Measurements from ENCODE around the gene CCDC142.
"Not testable (repeated sequence)": the region's sequence is repeated elsewhere in the genome, so short reads cannot be mapped to it uniquely, and the experiment has no call there.

CCDC142 gene

GRCh38 chr2:74447230-74447999 lies 35.4 kb downstream of the CCDC142 start:
- Histone ChIP-seq H3K27ac (no peak overlapping the region), H3K36me3 (no peaks in the 10 kb centered on the region), H3K27me3 (no peaks in the 10 kb centered on the region), H3K9me3 (no peaks in the 10 kb centered on the region), H3K4me1 (no peaks in the 10 kb centered on the region), H3K4me3 (no peak overlapping the region)
- intact Hi-C loops (cut with DNase I; ENCODE audit: low total_unique reads) = no loop called here
- DNase-seq = no peak
- TF ChIP-seq, protein P1, sequence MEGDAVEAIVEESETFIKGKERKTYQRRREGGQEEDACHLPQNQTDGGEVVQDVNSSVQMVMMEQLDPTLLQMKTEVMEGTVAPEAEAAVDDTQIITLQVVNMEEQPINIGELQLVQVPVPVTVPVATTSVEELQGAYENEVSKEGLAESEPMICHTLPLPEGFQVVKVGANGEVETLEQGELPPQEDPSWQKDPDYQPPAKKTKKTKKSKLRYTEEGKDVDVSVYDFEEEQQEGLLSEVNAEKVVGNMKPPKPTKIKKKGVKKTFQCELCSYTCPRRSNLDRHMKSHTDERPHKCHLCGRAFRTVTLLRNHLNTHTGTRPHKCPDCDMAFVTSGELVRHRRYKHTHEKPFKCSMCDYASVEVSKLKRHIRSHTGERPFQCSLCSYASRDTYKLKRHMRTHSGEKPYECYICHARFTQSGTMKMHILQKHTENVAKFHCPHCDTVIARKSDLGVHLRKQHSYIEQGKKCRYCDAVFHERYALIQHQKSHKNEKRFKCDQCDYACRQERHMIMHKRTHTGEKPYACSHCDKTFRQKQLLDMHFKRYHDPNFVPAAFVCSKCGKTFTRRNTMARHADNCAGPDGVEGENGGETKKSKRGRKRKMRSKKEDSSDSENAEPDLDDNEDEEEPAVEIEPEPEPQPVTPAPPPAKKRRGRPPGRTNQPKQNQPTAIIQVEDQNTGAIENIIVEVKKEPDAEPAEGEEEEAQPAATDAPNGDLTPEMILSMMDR (IDR thresholded peaks at IDR 0.05) = no peak

GRCh38 chr2:74444498-74445318 lies 38.1 kb downstream of the CCDC142 start:
- H3K27ac ChIP-seq = no peak overlapping the region
- H3K4me3 ChIP-seq = no peak overlapping the region

DNA sequence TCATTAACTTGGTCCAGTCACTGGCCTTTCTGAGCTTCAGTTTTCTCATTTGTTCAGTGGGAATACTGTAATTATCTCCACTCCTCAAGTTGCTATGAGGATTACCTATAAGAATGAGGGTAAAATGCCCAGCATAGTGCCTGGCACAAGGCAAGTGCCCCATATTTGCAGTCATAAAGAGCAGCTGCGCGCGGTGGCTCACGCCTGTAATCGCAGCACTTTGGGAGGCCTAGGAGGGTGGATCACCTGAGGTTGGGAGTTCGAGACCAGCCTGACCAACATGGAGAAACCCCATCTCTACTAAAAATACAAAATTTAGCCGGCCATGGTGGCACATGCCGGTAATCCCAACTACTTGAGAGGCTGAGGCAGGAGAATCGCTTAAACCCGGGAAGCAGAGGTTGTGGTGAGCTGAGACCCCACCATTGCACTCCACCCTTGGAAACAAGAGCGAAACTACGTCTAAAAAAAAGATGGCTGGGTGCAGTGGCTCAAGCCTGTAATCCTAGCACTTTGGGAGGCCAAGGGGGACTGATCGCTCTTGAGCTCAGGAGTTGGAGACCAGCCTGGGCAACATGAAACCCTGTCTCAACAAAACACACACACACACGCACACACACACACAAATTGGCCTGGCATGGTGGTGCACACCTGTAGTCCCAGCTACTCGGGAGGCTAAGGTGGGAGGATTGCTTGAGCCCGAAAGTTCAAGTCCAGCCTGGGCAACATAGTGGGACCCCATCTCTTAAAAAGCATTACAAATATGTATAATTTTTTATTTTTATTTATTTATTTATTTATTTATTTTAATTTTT lies 40.1 kb downstream of the CCDC142 start:
- H3K27me3 ChIP-seq = peaks cover 0 to 13% of the 10 kb centered on the region in 2 donors
- H3K4me1 ChIP-seq = peaks cover 0 to 35% (median 21%) of the 10 kb centered on the region in 4 donors
- H3K27ac ChIP-seq; intact Hi-C loops (cut with DNase I; ENCODE audit: low total_unique reads); H3K9me3 ChIP-seq; DNase-seq; H3K36me3 ChIP-seq: not testable (repeated sequence)
- peak overlapping the region in 1 of 2 donors; percentile 50 for H3K4me3 ChIP-seq

More at GRCh38 chr2:74444498-74445318, 38.1 kb downstream of the CCDC142 start:
- H3K27me3 ChIP-seq = peaks cover 0 to 13% of the 10 kb centered on the region in 2 donors
- no peaks in the 10 kb centered on the region for H3K9me3 ChIP-seq
- no peaks in the 10 kb centered on the region for H3K36me3 ChIP-seq
- H3K4me1 ChIP-seq = peaks cover 0 to 20% (median 10%) of the 10 kb centered on the region in 4 donors
- intact Hi-C loops (cut with DNase I; ENCODE audit: low total_unique reads) = no loop called here
- TF ChIP-seq, protein P1 (IDR thresholded peaks at IDR 0.05) = no peak
- DNase-seq = no peak

- Histone ChIP-seq H3K4me1 (peaks cover 0 to 42% (median 21%) of the 10 kb centered on the region in 4 donors), H3K9me3 (no peaks in the 10 kb centered on the region), H3K36me3 (no peaks in the 10 kb centered on the region), H3K27ac (peak within 1 kb of the TSS; percentile 68 to 76), H3K4me3 (peak within 1 kb of the TSS; percentile 50 to 64), H3K27me3 (peaks cover 0 to 13% of the 10 kb centered on the region in 2 donors)
- DNase-seq = no peak
- TF ChIP-seq, protein P1 (IDR thresholded peaks at IDR 0.05) = no peak
- intact Hi-C loops (cut with DNase I; ENCODE audit: low total_unique reads) = no loop called here
Observed at GRCh38 chr2:74441690-74442482, 40.9 kb downstream of the CCDC142 start, which contains the start of gene RTKN. Gene RTKN (minus strand): TSS chr2:74441937. CDS start chr2:74441816, 121 bp downstream.

DNA sequence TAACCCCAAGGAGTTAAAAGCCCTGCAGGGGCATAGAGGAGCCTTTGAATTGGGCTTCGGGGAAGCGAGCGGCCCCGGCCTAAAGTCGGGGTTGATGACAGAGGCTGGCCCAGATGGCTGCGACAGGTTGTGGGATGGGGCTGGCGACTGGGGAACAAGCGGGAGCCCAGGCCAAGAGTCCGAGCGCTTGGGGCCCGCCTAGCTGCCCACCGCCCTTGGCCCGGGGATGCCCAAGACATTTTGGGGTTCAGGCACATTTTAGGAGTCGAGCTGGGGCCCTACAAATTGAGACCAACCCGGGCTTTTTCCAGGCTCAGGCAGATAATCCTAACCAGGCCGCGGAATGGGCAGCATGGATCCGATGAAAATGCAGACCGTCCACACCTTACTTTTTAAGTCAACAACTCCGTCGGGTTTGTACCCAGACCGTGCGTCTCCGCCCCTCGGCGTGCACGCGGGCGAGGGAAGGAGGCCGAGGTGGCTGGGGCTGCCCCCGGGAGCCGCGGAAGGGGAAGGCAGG lies 41.6 kb downstream of the CCDC142 start:
- Histone ChIP-seq H3K4me3 (peak overlapping the region; percentile 50 to 64), H3K9me3 (no peaks in the 10 kb centered on the region), H3K27me3 (peaks cover 0 to 13% of the 10 kb centered on the region in 2 donors), H3K36me3 (no peaks in the 10 kb centered on the region), H3K4me1 (peaks cover 0 to 45% (median 21%) of the 10 kb centered on the region in 4 donors), H3K27ac (peak overlapping the region; percentile 68 to 76)
- TF ChIP-seq, protein P1 (IDR thresholded peaks at IDR 0.05) = no peak
- DNase-seq = no peak
- intact Hi-C loops (cut with DNase I; ENCODE audit: low total_unique reads) = no loop called here

Measured in tibial artery (tissue), 4 donors.